HG03571 (cell line): Measurements from ENCODE around the gene SIK3.
A peak's percentile ranks its signal among the peaks of the same experiment; 100 is the strongest.

Experiments used
- ATAC-seq: cut with Tn5 transposase; IDR thresholded peaks from one replicate; pipeline ENCODE4 v1.9.1; 2021; ENCODE audit not compliant: unreplicated experiment

Gene SIK3

GRCh38 chr11:117080370-117080769 lies 17.9 kb downstream of the SIK3 start:
- no peak for ATAC-seq

GRCh38 chr11:117076941-117077691 lies 21.1 kb downstream of the SIK3 start:
- peak; percentile 46 for ATAC-seq

GRCh38 chr11:117075186-117075585 lies 23.0 kb downstream of the SIK3 start:
- no peak for ATAC-seq

- no peak for ATAC-seq
Measured at GRCh38 chr11:117074119-117074518, 24.1 kb downstream of the SIK3 start.

GRCh38 chr11:117073539-117073938 lies 24.7 kb downstream of the SIK3 start:
- ATAC-seq: no peak

- no peak for ATAC-seq
Measured at GRCh38 chr11:117072517-117073461, 25.4 kb downstream of the SIK3 start.

- ATAC-seq: no peak
Measured at GRCh38 chr11:117071344-117071787, 26.9 kb downstream of the SIK3 start.

GRCh38 chr11:117070016-117070415 lies 28.2 kb downstream of the SIK3 start:
- no peak for ATAC-seq

GRCh38 chr11:117068303-117068860 lies 29.8 kb downstream of the SIK3 start:
- no peak for ATAC-seq

- ATAC-seq: no peak
Measured at GRCh38 chr11:117066959-117067358, 31.3 kb downstream of the SIK3 start.

- ATAC-seq: no peak
Measured at GRCh38 chr11:117064275-117064674, 34.0 kb downstream of the SIK3 start.

GRCh38 chr11:117062498-117062897 lies 35.7 kb downstream of the SIK3 start:
- no peak for ATAC-seq

- ATAC-seq: no peak
Measured at GRCh38 chr11:117061256-117061655, 37.0 kb downstream of the SIK3 start.

GRCh38 chr11:117059611-117060148 lies 38.5 kb downstream of the SIK3 start:
- ATAC-seq: no peak

- ATAC-seq: no peak
Measured at GRCh38 chr11:117058761-117059261, 39.4 kb downstream of the SIK3 start.

- no peak for ATAC-seq
Measured at GRCh38 chr11:117057727-117058126, 40.5 kb downstream of the SIK3 start.

- no peak for ATAC-seq
Measured at GRCh38 chr11:117057317-117057716, 40.9 kb downstream of the SIK3 start.

- no peak for ATAC-seq
Measured at GRCh38 chr11:117055469-117055868, 42.8 kb downstream of the SIK3 start.

- no peak for ATAC-seq
Measured at GRCh38 chr11:117054382-117054781, 43.8 kb downstream of the SIK3 start.

- ATAC-seq: no peak
Measured at GRCh38 chr11:117052196-117053149, 45.8 kb downstream of the SIK3 start.
